Activated T-cell treated with anti-CD3 and anti-CD28 coated beads for 48 hours (primary cell): ENCODE data around the gene ADI1.
"Not testable (repeated sequence)": the region's sequence is repeated elsewhere in the genome, so short reads cannot be mapped to it uniquely, and the experiment has no call there.

Source experiments
- DNase-seq: peaks from one replicate; pipeline ENCODE4 v3.0.0-alpha.2; 2020; ENCODE audit warnings: low read depth

ADI1 gene

DNA sequence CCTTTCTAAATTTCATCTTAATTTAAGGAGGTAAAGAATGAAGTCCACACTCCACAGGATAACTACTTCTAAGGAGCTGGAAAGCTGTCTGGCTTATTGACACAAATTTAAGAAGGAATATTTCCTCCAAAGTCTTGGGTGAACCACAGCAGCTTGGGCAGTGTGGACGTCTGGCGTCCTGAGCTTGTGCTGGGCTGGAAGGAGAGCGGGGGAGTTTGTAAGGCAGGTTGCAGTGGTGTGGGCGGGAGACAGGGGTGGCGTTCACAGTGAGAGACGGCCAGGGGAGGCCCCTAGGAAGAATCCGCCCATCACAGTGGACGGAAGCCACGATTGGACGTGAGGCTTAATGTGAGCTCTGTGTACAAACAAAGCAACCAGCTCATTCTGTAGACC, 25.7 kb downstream of the ADI1 start:
- no peak for DNase-seq

DNA sequence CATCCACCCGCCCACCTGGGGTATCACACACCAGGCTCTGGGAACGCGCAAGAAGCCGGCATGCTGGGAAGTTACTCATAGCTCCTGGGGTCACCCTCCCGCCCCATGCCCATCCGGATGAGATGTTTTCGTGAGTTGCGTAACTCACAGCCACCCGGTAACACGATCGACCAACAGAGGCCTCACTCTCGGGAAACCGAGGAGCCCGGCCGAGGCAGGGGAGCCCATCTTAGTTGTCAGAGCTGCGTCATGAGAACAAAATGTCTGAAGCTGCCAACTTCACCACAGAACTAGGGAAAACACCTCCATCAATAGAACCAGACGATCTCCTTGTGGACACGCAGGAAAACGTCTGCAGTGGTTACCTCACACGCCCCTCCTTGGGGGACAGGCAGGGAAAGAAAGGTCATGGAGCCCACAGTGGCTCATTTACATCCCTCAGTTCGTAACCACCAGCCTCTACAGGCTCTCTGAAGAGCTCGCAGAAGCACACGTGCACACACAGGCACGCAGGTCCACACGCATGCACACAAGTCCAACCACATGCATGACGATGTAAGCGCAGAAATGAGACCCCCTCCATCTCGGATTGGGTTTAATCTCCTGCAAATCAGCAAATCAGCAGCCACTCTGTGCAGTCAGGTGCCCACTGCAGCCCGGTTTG, 26.2 kb downstream of the ADI1 start:
- DNase-seq, result no peak

DNA sequence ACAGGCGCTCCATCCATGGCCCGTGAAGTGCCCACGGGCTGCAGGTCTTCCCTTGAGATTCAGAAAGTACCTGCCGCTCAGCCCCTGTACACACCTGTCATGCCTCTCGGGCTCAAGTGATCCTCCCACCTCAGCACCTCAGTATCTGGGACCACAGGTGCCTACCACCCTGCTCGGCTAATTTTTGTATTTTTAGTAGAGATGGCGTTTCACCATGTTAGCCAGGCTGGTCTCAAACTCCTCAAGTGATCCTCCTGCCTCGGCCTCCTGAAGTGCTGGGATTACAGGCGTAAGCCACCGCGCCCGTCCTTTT, 26.9 kb downstream of the ADI1 start:
- not testable (repeated sequence) for DNase-seq

- no peak for DNase-seq
Measured at GRCh38 chr2:3491716-3492474, 27.4 kb downstream of the ADI1 start.

DNA sequence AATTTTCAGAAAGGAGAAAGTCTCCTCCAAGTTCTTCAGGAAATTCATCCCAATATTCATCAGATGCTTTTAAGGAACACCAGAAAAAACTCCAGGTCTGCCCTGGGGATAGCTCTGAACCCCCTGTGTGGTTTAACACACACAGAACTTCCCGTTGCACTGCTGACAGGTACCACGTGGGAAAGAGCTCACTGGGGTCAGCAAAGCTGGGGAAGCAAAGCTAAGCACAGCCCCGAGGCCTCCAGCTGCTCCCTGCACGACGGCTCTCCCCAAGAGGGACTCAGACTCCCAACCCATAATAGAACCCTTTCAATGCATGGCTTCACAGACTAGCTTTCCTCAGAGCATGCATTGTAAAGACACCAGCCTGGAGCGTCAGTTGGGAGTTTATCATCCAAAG, 28.0 kb downstream of the ADI1 start:
- DNase-seq, result no peak

GRCh38 chr2:3490191-3491170, 28.9 kb downstream of the ADI1 start:
- DNase-seq, result no peak

GRCh38 chr2:3489764-3490115, 29.6 kb downstream of the ADI1 start:
- no peak for DNase-seq

GRCh38 chr2:3488855-3489763, 30.2 kb downstream of the ADI1 start:
- no peak for DNase-seq

GRCh38 chr2:3488061-3488531, 31.2 kb downstream of the ADI1 start:
- no peak for DNase-seq

DNA sequence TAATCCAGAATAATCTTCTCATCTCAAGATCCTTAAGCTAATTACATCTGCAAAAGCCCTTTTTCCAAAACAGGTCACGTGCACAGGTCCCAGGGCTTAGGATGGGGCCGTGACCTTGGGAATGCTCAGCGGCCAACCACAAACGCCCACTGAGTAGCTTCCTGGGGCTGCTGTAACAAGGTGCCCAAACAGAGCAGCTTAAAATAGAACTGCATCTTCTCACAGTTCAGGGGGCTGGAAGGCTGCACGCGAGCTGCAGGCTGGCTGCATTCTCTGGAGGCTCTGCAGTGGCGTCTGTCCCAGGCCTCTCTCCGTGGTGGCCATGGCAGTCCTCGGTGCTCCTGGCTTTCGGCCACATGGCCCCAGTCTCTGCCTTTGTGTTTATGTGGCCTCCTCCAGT, 31.9 kb downstream of the ADI1 start:
- DNase-seq, result no peak

DNA sequence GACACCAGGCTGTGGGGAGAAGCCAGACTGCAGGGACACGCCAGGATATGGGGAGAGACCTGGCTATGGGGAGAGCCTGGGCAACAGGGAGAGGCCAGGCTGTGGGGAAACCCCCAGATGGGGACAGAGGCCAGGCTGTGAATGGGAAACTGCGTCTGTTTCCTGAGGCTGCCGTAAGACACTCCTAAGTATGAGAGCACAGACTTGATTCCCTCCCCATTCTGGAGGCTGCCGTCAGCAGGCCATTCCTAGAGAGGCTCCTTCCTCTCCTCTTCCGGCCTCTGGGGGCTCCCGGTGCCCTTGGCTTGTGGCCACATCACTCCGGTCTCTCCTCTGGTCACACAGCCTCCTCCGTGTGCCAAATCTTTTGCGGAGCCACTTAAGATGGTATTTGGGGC, 32.3 kb downstream of the ADI1 start:
- no peak for DNase-seq

GRCh38 chr2:3486047-3487027, 33.0 kb downstream of the ADI1 start:
- DNase-seq, result no peak

DNA sequence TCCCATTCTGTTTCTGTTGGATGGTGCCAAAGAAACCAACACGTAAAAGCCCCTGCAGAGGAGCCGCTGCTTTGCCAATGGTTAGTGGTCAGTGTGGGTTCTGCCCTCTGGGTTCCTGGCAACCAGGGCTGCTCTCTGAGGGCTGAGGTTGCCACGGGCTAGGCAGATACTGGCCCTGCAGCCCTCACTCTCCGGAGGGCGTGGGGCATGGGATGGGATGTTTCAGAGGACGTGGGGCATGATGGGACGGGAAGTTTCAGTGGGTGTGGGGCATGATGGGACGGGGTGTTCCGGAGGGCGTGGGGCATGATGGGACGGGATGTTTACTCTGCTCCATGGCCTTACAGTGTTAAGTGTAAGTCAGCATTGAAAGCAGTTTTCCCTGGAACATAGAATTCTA, 34.2 kb downstream of the ADI1 start:
- no peak for DNase-seq

GRCh38 chr2:3483986-3484960, 35.1 kb downstream of the ADI1 start:
- no peak for DNase-seq

DNA sequence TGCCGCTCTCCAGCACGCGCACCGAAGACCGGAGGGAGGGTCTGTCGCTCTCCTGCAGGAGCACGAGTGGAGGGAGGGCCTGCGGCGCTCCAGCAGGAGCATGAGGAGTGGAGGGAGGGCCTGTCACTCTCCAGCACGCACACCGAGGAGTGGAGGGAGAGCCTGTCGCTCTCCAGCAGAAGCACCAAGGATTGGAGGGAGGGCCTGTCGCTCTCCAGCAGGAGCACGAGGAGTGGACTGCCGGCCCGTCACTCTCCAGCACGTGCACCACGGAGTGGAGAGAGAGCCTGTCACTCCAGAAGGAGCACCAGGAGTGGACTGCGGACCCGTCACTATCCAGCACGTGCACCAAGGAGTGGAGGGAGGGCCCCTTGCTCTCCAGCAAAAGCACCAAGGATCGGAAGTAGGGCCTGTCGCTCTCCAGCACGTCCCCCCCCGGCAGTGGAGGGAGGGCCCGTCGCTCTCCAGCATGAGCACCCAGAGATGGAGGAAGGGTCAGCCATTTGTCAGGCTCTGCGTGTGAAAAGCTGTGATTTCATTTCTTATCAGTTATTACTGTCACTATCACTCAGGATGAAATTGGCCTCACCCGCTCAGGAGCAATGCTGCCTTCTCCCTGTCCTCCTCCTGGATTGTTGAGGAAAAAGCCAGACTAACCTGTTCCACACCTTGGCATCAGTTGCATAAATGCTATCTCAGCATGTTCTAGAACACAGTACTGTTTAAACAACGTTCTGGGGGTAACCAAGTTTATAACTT, 35.9 kb downstream of the ADI1 start:
- no peak for DNase-seq

GRCh38 chr2:3482363-3482821, 36.9 kb downstream of the ADI1 start:
- DNase-seq, result no peak

DNA sequence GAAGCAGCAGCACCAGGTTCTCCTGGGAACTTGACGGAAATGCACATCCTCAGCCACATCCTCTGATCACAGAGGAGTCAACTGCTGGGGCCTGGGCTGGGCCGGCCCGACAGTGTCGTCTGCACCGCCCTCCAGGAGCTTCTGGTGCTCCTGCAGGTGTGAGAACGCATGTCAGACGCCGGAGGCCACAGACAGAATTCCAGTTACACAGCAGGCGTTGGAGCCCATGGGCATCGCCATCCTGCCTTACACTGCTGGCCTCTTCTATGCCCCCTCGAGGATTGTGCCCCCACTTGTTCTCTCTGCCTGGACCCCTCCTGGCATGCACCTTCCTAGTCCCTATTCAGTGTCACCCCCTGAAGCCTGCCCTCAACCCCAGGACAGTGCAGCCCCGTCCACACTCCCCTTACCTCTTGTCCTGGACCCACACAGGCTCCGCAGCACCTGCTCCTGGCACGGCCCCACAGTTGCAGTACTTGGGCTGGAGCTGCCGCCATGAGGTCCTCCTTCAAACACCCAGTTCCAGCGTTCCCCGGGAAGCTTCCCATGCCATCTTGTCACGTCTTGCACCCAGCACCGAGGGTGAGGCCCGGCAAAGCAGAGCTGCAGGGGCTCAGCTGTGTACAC, 37.5 kb downstream of the ADI1 start:
- DNase-seq, result no peak

DNA sequence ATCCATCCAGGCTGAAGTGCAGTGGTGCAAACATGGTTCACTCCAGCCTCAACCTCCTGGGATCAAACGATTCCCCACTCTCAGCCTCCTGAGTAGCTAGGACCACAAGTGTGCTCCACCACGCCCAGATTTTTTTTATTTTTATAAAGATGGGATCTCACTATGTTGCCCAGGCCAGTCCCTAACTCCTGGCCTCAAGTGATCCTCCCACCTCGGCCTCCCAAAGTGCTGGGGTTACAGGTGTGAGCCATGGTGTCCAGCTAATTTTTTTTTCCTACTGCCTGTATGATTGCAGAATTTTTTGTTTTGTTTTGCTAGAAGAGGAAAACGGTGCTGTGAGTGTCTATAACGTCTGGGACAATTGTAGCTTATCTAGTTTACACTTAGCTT, 38.3 kb downstream of the ADI1 start:
- DNase-seq, result no peak
